HepG2 (cell line): Measurements from ENCODE around the gene AKR1A1. TPM values are rescaled to one million over a fixed set of nuclear protein-coding genes. Genes with fewer than 3 reads are reported as not detected.

ENCODE experiments used
- HDAC6 ChIP-seq: fragments of 200-600 bp; sonication (generic); IDR thresholded peaks from 2 replicates; pipeline ENCODE4 v1.7.0; 2017; ENCODE audit warnings: mild to moderate bottlenecking, antibody characterized with exemption, low read length, low read depth
- HNRNPK ChIP-seq: fragments of 200-400 bp; formaldehyde crosslinking; IDR thresholded peaks from 2 replicates; pipeline ENCODE4 v1.6.1; 2018; ENCODE audit warnings: low read length, low read depth, moderate library complexity, mild to moderate bottlenecking; ENCODE audit not compliant: poor library complexity, severe bottlenecking
- NONO ChIP-seq, 2 experiments: fragments of 450-650 bp in 1 of 2; sonication (generic) in 1 of 2; formaldehyde crosslinking in 1 of 2; IDR thresholded peaks in 1 of 2; conservative IDR thresholded peaks in 1 of 2; 2 replicates each; pipeline versions ENCODE4 v1.6.1 to v1.8.0; 2017 to 2022; ENCODE audit warnings: mild to moderate bottlenecking in 1 of 2, missing genetic modification reagents in 1 of 2, moderate library complexity in 1 of 2
- ZNF18 ChIP-seq: sonication (generic); formaldehyde crosslinking; IDR thresholded peaks from 2 replicates; pipeline ENCODE4 v1.8.0; 2022; ENCODE audit warnings: mild to moderate bottlenecking, missing genetic modification reagents; ENCODE audit not compliant: insufficient replicate concordance
- polyA plus RNA-seq, 8 experiments: library from polyadenylated mRNA; depleted of rRNA in 3 of 8; stranded (reverse) in 7 of 8; unstranded in 1 of 8; fragments of >200 nt; fragmentation: Illumina TruSeq in 4 of 8; extraction: Trizol in 4 of 8; gene quantifications; 2 replicates each; pipeline versions ENCODE4 v1.2.1 to v1.2.3, GENCODE V29; 2011 to 2016; ENCODE audit warnings: low read depth in 4 of 8, missing spikeins in 1 of 8, mixed read lengths in 1 of 8; ENCODE audit not compliant: insufficient read depth in 1 of 8
- total RNA-seq, 5 experiments: library from RNA; depleted of rRNA; stranded (reverse); fragments of >200 nt; fragmentation: Illumina TruSeq; extraction: Trizol; gene quantifications; 2 replicates each; pipeline ENCODE4 v1.2.3, GENCODE V29; 2016; ENCODE audit warnings: low read depth in 1 of 5
- TF ChIP-seq, protein P1 (sequence below): IDR thresholded peaks from 2 replicates; pipeline ENCODE4 v1.6.1; 2016; ENCODE audit warnings: low read depth, missing genetic modification reagents, missing compliant biosample characterization
- TF ChIP-seq, protein P2 (sequence below): sonication (generic); formaldehyde crosslinking; IDR thresholded peaks from 2 replicates; pipeline ENCODE4 v1.8.1; 2023; ENCODE audit warnings: mild to moderate bottlenecking, inconsistent platforms, moderate library complexity, missing genetic modification reagents, borderline replicate concordance
- TF ChIP-seq, protein P3 (sequence below): sonication (generic); formaldehyde crosslinking; IDR thresholded peaks from 2 replicates; pipeline ENCODE4 v1.5.1; 2020; ENCODE audit warnings: mild to moderate bottlenecking, moderate library complexity, missing genetic modification reagents
- TF ChIP-seq, protein P4 (sequence below): sonication (generic); formaldehyde crosslinking; IDR thresholded peaks from 2 replicates; pipeline ENCODE4 v1.8.1; 2023; ENCODE audit warnings: missing genetic modification reagents, inconsistent platforms, borderline replicate concordance
- TF ChIP-seq, protein P5 (sequence below): sonication (generic); formaldehyde crosslinking; IDR thresholded peaks from 2 replicates; pipeline ENCODE4 v1.5.0; 2020; ENCODE audit warnings: missing genetic modification reagents

The AKR1A1 gene
- total and polyA plus RNA-seq, 2 of the 13 experiments (the other 11 are each of a cell fraction or from before 2014, with no cell fraction given) = 181 to 217 TPM

DNA sequence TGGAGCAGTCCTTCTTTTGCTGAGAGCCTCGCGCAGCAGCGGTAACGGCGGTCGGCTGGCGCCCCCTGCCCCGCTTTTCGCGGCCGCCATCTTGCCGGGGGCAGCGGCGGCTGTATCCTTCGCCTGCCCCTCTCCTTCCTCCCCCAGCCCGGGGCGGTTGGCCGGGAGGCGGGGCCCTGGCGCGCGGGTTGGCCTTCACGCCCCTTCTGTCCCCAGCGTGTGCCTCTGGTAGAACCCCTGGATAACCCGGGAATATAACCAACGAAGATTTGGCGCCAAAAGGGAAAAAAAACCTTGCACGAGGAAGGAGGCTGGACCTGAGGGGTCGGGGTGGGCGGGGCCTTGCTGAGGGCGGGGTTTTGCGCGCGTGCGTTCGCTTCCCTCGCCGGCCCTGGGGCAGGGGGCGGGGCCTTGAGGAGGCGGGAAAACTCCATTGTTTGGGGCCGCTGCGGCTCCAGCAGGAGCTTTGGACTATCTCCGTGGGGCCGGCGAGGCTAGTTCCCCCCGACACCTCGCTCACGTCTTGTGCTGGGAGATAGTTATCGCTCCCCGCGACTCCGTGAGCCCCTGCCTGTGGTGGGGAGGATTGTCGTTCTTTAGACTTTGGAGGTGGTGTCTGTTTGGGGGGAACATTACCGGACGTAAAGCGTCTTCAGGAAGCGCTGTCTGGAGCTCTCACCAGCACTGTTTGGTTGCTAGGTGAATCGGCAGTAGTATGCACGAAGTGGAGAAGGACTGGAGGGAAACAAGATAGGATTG is 33.9 kb downstream of the AKR1A1 start (continued):
- TF ChIP-seq, protein P1, sequence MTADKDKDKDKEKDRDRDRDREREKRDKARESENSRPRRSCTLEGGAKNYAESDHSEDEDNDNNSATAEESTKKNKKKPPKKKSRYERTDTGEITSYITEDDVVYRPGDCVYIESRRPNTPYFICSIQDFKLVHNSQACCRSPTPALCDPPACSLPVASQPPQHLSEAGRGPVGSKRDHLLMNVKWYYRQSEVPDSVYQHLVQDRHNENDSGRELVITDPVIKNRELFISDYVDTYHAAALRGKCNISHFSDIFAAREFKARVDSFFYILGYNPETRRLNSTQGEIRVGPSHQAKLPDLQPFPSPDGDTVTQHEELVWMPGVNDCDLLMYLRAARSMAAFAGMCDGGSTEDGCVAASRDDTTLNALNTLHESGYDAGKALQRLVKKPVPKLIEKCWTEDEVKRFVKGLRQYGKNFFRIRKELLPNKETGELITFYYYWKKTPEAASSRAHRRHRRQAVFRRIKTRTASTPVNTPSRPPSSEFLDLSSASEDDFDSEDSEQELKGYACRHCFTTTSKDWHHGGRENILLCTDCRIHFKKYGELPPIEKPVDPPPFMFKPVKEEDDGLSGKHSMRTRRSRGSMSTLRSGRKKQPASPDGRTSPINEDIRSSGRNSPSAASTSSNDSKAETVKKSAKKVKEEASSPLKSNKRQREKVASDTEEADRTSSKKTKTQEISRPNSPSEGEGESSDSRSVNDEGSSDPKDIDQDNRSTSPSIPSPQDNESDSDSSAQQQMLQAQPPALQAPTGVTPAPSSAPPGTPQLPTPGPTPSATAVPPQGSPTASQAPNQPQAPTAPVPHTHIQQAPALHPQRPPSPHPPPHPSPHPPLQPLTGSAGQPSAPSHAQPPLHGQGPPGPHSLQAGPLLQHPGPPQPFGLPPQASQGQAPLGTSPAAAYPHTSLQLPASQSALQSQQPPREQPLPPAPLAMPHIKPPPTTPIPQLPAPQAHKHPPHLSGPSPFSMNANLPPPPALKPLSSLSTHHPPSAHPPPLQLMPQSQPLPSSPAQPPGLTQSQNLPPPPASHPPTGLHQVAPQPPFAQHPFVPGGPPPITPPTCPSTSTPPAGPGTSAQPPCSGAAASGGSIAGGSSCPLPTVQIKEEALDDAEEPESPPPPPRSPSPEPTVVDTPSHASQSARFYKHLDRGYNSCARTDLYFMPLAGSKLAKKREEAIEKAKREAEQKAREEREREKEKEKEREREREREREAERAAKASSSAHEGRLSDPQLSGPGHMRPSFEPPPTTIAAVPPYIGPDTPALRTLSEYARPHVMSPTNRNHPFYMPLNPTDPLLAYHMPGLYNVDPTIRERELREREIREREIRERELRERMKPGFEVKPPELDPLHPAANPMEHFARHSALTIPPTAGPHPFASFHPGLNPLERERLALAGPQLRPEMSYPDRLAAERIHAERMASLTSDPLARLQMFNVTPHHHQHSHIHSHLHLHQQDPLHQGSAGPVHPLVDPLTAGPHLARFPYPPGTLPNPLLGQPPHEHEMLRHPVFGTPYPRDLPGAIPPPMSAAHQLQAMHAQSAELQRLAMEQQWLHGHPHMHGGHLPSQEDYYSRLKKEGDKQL = no peak
- TF ChIP-seq, protein P2, sequence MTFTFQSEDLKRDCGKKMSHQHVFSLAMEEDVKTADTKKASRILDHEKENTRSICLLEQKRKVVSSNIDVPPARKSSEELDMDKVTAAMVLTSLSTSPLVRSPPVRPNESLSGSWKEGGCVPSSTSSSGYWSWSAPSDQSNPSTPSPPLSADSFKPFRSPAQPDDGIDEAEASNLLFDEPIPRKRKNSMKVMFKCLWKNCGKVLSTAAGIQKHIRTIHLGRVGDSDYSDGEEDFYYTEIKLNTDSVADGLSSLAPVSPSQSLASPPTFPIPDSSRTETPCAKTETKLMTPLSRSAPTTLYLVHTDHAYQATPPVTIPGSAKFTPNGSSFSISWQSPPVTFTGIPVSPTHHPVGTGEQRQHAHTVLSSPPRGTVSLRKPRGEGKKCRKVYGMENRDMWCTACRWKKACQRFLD (CRISPR knock-in tag) = no peak; the same call in none of the 2 replicates
- no peak for TF ChIP-seq HDAC6
- TF ChIP-seq NONO (IDR thresholded peaks at IDR 0.05) = no peak
- 0 out of 2 replicates have a peak, but pooled peaks have one; percentile 4 for TF ChIP-seq NONO (CRISPR knock-in tag; conservative IDR thresholded peaks at IDR 0.05)
- no peak for TF ChIP-seq HNRNPK
- TF ChIP-seq, protein P3, sequence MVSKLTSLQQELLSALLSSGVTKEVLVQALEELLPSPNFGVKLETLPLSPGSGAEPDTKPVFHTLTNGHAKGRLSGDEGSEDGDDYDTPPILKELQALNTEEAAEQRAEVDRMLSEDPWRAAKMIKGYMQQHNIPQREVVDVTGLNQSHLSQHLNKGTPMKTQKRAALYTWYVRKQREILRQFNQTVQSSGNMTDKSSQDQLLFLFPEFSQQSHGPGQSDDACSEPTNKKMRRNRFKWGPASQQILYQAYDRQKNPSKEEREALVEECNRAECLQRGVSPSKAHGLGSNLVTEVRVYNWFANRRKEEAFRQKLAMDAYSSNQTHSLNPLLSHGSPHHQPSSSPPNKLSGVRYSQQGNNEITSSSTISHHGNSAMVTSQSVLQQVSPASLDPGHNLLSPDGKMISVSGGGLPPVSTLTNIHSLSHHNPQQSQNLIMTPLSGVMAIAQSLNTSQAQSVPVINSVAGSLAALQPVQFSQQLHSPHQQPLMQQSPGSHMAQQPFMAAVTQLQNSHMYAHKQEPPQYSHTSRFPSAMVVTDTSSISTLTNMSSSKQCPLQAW (CRISPR knock-in tag) = 0 out of 2 replicates have a peak, but pooled peaks have one; percentile 40
- TF ChIP-seq, protein P4, sequence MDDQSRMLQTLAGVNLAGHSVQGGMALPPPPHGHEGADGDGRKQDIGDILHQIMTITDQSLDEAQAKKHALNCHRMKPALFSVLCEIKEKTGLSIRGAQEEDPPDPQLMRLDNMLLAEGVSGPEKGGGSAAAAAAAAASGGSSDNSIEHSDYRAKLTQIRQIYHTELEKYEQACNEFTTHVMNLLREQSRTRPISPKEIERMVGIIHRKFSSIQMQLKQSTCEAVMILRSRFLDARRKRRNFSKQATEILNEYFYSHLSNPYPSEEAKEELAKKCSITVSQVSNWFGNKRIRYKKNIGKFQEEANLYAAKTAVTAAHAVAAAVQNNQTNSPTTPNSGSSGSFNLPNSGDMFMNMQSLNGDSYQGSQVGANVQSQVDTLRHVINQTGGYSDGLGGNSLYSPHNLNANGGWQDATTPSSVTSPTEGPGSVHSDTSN (CRISPR knock-in tag) = no peak
- TF ChIP-seq, protein P5, sequence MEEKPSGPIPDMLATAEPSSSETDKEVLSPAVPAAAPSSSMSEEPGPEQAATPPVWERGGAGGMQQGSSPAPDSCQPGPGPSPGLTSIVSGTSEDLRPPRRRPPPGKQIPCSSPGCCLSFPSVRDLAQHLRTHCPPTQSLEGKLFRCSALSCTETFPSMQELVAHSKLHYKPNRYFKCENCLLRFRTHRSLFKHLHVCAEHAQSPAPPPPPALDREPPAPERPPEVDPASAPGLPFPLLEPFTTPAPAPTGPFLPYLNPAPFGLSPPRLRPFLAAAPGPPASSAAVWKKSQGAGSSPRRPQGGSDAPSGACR = no peak
- TF ChIP-seq ZNF18 (CRISPR knock-in tag) = no peak
